NT2/D1 (cell line): Measurements from ENCODE around the gene CAPN14.

Experiments used
- DNase-seq: peaks from one replicate; pipeline ENCODE4 v3.0.0-alpha.2; 2011; ENCODE audit warnings: low read depth, low spot score
- H3K27me3 ChIP-seq: 2 replicates; pipeline ENCODE4 v1.6.0; 2011; ENCODE audit warnings: mild to moderate bottlenecking; ENCODE audit not compliant: insufficient read length, insufficient read depth
- H3K36me3 ChIP-seq: 2 replicates; pipeline ENCODE4 v1.6.1; 2011; ENCODE audit warnings: mild to moderate bottlenecking, low read length, mixed read lengths; ENCODE audit not compliant: insufficient read depth, insufficient read length
- H3K4me1 ChIP-seq: 2 replicates; pipeline ENCODE4 v1.5.1; 2011; ENCODE audit not compliant: insufficient read depth, insufficient read length
- H3K4me3 ChIP-seq: 2 replicates; pipeline ENCODE4 v1.5.1; 2011; ENCODE audit warnings: low read depth; ENCODE audit not compliant: insufficient read length
- H3K9ac ChIP-seq: 2 replicates; pipeline ENCODE4 v1.6.0; 2011; ENCODE audit warnings: low read depth; ENCODE audit not compliant: insufficient read length
- H3K9me3 ChIP-seq: 2 replicates; pipeline ENCODE4 v1.5.1; 2011; ENCODE audit warnings: mild to moderate bottlenecking, low read length; ENCODE audit not compliant: insufficient read depth
- SUZ12 ChIP-seq: IDR thresholded peaks from 2 replicates; pipeline ENCODE4 v1.6.1; 2011; ENCODE audit not compliant: insufficient read length, insufficient read depth; ENCODE audit errors: extremely low read depth
- YY1 ChIP-seq: IDR thresholded peaks from 2 replicates; pipeline ENCODE4 v1.6.1; 2011; ENCODE audit not compliant: insufficient read length, insufficient read depth
- ZNF274 ChIP-seq: IDR thresholded peaks from 2 replicates; pipeline ENCODE4 v1.6.1; 2011; ENCODE audit warnings: mild to moderate bottlenecking, low read depth, low read length

CAPN14 gene

DNA sequence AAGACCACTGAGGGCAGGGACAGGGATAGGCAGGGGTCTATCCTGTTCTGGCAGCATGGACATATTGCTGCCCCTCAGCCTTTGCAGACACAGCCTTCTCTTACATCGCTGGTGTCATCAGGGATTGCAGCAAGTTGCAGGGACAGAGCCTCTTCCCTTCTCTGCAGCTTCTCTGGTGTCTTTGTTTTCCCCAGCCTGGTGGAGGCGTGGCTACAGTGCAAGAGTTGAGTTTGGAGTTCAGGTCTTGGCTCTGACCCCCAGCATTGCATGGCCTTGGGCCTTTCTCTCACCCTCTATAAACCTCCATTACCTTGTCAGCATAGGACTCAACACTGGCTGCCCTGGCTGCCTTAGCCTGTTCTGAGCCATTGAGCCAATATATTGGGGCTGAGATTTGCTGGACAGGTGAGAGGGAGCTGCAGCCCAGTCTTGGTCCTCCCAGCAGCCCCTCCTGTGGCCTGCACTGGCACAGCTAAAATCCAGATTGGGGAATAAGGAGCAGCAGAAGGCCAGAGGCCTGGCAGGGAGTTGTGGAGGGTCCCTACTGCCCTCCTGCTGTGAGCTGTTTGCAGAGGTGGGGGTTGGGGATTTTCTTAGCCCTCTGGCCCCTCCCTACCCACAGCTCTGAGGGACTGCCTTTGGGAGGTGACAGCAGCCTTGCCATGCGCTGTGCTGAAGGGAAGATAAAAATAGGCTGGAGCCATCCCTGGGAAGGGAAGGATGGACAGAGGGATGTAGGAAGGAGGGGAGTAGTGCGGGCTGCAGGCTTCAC is 39.5 kb upstream of the CAPN14 start:
- no peak for DNase-seq
- Histone ChIP-seq H3K9me3 (no peaks in the 10 kb centered on the region), H3K9ac (no peak overlapping the region), H3K4me3 (no peak overlapping the region), H3K36me3 (peaks cover 14% of the 10 kb centered on the region), H3K27me3 (no peaks in the 10 kb centered on the region), H3K4me1 (peaks cover 23% of the 10 kb centered on the region)
- TF ChIP-seq ZNF274 (no peak), YY1 (no peak), SUZ12 (no peak)

- no peak for DNase-seq
- no peak overlapping the region for H3K9ac ChIP-seq
- TF ChIP-seq SUZ12: no peak
- TF ChIP-seq ZNF274: no peak
- no peak for TF ChIP-seq YY1
- no peaks in the 10 kb centered on the region for H3K27me3 ChIP-seq
- H3K4me1 ChIP-seq: peaks cover 23% of the 10 kb centered on the region
- no peak overlapping the region for H3K4me3 ChIP-seq
- H3K9me3 ChIP-seq: no peaks in the 10 kb centered on the region
- H3K36me3 ChIP-seq: peaks cover 10% of the 10 kb centered on the region
These were observed 38.7 kb upstream of the CAPN14 start for GRCh38 chr2:31255911-31256571.

DNA sequence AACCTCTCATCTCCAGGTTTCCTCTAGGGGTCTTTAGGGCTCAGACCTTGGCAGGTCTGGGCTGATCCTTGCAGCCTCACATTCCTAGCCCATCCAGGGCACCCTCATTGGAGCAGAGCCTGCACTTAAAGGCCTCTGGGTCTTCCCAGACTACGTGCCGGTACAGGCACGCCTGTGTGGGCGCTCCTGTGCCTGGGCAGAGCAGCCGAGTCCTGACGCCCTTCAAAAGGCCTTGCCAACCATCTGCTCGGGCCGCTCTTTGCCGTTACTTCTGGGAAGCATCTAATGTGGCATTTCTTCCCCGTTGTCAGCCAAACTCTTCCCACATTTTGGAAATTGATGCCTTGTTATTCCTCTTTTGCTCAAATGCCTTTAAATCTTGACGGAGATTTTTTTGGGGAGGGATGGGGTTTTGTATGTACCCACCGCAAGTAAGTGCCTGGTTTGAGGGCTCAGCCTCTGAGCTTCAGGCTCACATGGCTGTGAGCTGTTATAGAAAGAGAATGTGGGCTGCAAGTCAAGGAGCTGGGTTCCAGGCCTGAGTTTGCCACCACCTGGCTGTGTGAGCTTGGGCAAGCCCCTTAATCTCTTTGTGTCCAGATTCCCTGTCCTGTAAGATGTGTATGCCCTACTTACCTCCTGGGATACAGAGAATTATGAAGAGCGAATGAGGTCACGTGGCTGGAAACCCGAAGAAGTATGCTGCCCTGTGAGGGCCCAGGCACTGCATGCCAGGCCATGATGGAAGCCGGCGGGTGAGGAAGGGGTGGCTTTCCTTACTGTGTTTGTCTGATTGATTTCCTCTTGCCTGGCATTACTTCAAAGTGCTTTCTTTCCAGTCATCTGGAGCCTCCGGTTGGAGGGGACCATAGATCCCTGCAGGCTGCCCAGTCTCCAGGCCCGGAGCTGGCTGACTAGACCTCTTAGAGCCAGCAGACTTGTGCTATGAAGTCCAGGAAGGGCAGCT is 37.2 kb upstream of the CAPN14 start:
- TF ChIP-seq SUZ12 (no peak), ZNF274 (no peak), YY1 (no peak)
- H3K36me3 ChIP-seq: peaks cover 14% of the 10 kb centered on the region
- no peak for DNase-seq
- no peak overlapping the region for H3K4me3 ChIP-seq
- H3K4me1 ChIP-seq: peaks cover 23% of the 10 kb centered on the region
- H3K9me3 ChIP-seq: no peaks in the 10 kb centered on the region
- no peaks in the 10 kb centered on the region for H3K27me3 ChIP-seq
- no peak overlapping the region for H3K9ac ChIP-seq

GRCh38 chr2:31253356-31254131 is 36.2 kb upstream of the CAPN14 start:
- no peak for DNase-seq
- peaks cover 19% of the 10 kb centered on the region for H3K36me3 ChIP-seq
- H3K9ac ChIP-seq: no peak overlapping the region
- no peaks in the 10 kb centered on the region for H3K27me3 ChIP-seq
- H3K4me3 ChIP-seq: no peak overlapping the region
- peaks cover 23% of the 10 kb centered on the region for H3K4me1 ChIP-seq
- no peaks in the 10 kb centered on the region for H3K9me3 ChIP-seq
- TF ChIP-seq SUZ12 (no peak), YY1 (no peak), ZNF274 (no peak)

GRCh38 chr2:31251851-31252250 is 34.5 kb upstream of the CAPN14 start:
- H3K9me3 ChIP-seq: no peaks in the 10 kb centered on the region
- DNase-seq: no peak
- no peaks in the 10 kb centered on the region for H3K27me3 ChIP-seq
- TF ChIP-seq ZNF274 (no peak), SUZ12 (no peak), YY1 (no peak)
- H3K4me3 ChIP-seq: no peak overlapping the region
- no peak overlapping the region for H3K9ac ChIP-seq
- peaks cover 19% of the 10 kb centered on the region for H3K36me3 ChIP-seq
- peaks cover 18% of the 10 kb centered on the region for H3K4me1 ChIP-seq

DNA sequence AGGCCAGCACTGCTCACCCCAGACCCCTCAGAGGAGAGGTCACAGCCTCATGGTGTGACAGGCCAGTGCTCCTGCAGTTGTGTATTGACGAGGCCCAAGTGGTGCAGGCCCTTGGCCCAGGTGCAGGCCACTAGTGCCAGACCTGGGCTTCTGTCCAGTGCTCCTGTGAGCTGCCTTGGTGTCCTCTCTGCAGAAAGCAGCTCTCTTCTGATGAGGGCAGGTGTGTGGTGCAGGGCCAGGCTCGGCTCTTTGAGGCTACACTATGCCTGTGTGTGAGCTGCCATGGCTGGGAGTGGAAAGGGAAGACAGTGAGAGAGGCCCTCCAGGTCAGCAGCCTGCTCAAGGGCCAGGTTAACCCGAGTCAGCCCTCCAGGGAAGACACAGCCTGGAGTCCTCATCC is 33.7 kb upstream of the CAPN14 start:
- Histone ChIP-seq H3K36me3 (peaks cover 19% of the 10 kb centered on the region), H3K27me3 (no peaks in the 10 kb centered on the region), H3K4me3 (no peak overlapping the region), H3K9ac (no peak overlapping the region), H3K9me3 (no peaks in the 10 kb centered on the region), H3K4me1 (peaks cover 13% of the 10 kb centered on the region)
- TF ChIP-seq YY1 (no peak), SUZ12 (no peak), ZNF274 (no peak)
- no peak for DNase-seq
